Amniotic epithelial cell (primary cell): ENCODE data around the gene TMEM8B.

Experiments
- DNase-seq: peaks from one replicate; pipeline ENCODE4 v3.0.0-alpha.2; 2010; ENCODE audit warnings: low read depth

TMEM8B gene

DNA sequence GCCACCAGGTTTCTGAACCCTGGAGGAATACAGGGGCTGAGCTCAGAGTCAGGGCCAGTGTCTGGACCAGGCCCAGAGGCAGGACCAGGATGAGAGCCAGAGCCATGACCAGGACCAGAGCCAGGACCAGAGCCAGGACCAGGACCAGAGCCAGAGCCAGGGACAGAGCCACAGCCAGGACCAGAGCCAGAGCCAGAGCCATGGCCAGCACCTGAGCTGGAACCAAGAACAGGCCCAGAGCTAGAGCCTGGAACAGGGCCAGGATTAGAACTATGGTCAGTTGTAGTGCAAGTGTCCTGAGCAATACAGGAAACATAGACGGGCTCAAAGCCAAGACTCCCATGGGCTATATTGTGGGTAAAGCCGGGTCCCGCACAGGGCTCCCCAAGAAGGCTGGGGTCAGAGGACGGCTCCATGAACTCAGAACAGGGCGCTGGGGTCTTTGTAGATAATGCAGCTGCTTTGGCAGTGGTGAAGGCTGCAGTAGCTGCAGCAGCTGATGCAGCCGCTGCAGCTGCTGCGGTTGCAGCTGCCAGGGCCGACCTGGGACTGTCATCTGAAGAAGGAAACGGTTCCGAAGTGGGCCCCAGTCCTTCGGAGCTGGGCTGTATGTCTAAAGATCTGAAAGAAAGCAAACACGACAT lies 17.5 kb upstream of the TMEM8B start:
- no peak for DNase-seq

DNA sequence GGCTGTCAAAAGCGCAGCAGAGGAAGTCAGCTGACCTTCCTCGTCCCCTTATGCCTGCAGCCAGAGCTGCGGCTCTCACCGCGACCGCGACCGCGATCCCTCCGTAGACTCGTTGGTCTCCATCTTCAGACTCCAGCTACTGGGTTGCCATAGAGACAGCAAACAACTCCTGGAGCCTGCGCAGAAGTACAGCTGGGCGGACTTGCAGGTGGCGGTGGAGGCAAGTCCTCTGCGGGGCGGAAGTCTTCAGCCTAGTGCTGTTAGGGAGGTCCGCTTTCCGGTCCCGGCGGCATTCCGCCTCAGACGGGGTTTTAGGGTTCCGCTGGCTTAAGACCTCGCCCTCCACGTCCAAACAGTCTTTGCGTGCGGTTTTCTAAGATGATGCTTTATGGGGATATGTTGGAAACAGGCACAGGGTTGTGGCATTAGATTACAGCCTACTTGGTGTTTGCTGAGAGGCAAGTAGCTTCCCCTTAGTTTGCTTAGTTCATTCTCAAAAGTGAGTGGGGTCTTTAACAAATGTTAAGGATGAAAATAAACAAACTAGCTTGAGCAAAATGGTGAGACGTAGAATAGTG lies 16.9 kb upstream of the TMEM8B start, which contains the start of gene SPAG8:
Gene SPAG8, minus strand, starts transcription at position 238 of the 578 bp plus-strand sequence. Its CDS starts 115 bp downstream, at position 123.
- peak; percentile 96 for DNase-seq

DNA sequence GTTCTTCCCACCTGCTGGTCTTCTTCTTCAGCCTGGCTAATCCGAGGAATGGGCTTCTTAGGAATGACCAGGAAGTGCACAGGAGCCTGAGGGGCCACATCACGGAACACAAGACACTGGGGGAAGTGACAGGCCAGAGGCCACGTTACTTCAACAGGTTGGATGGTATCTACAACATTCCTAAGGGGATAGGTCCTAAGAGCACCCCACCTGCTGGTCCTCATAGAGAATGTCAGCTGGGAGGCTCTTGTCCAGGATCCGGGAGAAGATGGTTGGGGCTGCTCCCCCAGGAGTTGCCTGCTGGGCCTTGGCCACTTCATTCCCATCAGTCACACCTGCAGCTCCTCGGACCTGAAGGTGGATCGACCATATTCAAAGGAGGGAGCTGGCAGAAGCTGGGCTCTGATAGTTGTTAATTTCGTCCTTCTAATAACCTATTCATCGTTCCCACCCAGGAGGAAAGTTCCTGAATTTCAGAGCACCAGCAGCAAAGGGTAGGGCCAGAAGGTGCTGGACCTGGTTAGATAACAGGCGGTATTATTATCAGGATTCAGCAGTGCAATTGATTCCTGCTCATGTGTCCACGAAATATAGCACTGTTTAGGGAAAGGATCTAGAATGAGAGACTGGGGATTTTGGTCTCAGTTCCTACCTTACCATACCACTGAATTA lies 15.5 kb upstream of the TMEM8B start:
- peak; percentile 37 for DNase-seq

DNA sequence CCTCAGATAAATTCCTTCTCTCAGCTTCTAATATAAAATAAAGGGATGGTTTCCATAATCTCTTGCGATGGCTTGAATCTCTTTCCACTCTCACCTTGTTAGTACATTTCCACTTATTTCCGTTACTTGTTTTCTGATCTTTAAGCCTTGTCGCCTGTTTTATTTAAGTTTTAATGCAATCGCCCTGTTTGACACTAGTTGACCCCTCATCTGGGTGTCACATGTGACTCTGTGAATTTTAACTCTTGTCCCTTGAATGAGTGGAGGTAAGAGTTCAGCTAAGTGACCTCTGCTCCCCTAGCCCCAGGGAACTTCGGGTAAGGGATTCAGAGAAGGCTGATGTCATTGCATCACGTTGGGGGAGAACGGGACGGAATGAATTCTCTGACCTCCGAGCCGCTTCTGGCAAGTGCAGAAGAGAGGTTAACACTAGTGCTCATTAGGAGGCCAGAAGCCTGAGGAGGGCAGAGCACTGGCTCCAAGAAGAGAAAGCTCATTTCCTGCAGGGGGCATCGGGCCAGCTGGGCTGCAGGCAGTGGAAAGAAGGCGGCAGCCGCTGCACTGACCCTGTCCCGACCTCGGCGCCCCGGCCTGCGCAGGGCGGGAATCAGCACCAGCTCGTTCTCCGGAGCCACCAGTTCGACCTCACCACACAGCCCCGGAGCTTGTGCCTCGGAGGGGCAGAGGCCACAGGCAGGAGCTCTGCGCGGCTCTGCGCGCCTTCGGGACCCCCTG lies 14.8 kb upstream of the TMEM8B start:
- DNase-seq: peak; percentile 67

DNA sequence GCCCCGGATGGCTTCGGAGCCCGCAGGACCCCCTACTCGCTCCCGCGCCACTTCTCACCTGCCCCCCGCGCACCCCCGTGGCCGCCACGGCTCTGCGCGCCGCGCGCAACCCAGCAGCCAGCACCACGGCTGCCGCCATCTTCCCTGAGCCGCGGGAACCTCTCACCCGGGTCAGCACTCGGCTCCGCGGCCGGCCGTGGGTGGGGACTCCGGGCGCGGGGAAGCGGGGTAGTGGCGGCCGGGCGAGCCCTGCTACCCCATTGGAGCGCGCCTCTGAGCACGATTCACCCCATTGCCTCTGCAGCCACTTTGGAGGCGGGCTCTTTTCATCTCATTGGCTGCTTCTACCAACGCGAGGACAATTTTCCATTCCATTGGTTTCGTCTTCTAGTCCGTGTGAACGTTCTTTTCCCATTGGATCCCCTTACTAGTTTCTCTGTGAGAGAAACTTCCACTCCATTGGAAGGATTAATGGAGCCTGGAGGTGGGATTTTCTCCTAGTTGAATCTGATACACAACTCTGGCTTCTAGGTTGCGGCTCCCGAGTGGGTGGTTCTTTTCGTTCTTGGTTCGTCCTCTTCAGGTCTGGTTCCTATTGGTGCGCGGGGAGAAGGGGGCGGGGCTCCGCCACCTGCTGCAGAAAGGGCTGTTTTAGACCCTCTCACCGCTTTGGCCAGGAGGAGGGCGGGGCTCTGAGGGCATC lies 14.0 kb upstream of the TMEM8B start, which contains the start of gene HINT2:
Gene HINT2, minus strand, starts transcription at position 202 of the 703 bp plus-strand sequence. Its CDS starts 63 bp downstream, at position 139.
- peak; percentile 100 for DNase-seq

DNA sequence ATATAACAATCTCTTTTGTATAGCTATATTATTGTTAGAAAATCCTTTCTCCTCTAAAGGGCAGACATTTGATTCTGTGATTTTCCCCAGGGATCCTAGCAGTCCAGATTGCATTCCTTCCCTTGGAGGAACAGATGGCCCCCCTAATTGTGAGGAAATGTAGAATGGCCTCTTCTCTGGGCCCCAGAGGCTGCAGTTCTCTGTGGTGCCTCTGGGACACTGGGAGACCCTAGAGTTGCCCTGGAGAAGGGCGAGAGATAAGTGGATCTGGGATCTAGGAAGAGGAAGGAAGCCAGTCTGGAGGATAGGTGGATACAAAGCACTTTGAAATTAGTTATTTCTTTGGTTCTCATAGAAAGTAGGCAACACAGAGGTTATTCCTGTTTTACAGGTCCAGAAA lies 12.3 kb upstream of the TMEM8B start:
- DNase-seq: no peak

DNA sequence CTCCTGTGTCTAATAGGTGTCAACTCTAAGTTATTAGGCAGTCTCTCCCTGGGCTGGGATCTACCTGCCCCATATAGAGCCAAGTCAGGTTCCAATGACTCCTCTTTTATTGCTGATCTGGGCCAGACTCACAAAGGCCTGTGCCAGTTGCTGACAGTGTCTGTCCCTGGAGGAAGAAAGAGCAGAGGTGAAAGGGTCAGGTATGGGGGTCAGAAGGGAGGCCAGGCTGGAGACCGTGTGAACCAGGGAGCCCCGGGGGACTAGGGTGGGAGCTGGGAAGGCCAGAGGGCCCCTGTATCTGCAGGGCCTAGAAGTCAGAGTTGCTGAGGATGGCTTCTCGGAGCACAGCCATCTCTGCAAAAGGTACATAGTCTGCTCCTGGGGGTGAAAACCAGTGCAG lies 10.7 kb upstream of the TMEM8B start:
- DNase-seq: no peak

DNA sequence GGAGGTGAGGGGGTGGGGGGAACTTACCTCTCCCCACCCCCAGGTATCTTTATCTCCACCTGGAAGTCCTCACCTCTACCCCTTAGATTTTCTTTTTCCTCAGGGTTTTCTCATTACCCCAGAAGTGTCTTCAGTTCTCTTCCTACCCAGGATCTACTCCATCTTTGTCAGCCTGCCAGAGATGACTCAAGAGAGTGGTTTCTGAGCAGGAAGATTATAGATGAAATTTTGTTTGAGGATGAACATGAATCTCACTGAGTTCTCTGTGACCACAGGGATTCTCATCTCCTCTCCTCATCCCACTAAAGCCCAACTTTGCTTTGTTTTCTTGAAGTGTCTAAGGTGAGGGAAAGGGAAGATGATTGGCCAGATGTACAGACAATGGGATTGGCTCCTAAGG lies 9.0 kb upstream of the TMEM8B start:
- peak; percentile 85 for DNase-seq

DNA sequence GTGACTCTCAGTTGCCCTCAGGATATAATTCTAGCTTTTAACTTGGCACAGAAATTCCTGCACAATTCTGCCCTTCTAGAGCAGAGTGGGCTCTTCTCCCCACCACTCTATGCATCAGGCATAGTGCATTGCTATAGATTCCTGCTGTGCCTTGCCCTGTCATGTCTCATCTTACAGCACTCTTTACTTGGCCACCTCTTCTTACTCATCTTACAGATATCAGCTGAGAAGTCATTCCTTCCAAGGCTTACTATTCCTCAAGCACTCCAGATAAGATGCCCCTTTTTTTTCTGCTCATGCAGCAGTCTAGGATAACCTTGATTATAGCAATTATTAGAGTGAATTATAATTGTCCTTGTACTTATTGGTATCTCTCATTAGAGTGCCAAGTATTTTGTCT lies 6.1 kb upstream of the TMEM8B start:
- no peak for DNase-seq

DNA sequence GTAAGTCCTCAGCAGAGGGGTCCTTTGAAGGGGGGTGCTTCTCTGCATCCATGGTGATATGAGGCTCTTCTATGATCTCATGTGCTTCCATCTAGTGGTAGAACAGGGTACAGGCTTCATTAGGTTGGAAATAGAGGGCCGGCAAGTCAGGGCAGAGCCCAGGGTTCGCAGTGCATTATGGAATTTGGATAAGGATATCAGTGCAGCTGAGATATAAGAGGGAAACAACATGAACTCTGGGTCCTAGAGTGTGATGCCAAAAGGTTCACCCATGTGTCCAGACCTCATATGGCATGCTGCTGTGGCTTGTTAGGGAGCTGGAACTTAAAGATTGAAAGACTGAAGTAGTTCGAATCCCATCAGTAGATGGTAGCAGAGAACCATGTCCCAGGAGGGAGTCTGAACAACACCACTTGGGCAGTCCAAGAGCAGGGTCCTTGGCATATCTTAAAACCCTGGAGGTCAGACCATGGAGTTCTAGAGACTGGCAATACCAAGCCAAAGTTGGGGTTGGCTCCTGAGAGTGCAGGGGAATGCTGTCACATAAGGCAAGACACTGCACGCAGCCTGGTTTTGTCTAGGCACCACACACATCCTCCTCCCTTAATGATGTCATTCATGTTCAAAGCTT lies 2.8 kb upstream of the TMEM8B start:
- peak; percentile 71 for DNase-seq

DNA sequence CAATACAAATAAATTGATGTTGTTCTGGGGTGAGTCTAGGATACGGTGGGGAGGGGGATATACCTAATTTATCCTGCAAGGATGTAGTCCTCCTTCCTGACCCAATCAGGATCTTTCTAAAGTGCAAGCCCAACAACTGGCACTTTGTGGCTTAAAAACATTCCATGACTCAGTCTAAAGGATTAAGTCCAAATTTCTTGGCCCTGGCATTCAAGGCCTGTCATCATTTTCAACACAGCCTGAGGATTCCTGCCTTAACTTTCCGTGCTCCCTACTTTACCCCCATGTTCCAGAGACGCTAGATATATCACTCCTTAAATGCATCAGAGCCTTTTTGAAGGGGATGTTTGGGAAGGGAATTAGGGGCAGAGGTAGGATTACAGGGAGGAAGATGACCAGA lies 1.5 kb upstream of the TMEM8B start:
- peak; percentile 84 for DNase-seq

DNA sequence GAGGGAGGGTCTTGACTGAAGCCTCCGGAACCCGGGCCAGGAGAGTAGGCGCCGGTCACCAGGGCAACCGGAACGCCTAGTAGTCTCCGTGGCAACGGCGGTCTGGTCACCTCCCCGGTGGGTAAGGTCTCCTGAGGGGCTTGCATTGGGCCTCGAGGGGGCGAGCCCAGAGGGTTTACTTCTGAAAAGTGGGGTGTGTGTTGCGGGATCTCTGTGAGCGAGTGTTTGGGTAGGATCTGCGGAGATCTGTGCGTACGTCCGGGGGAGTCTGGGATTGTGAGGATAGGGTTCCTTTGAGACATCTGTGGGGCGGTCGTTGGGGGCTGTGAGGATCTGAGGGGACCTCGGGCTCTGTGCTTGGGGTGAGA lies 328 bp upstream of the TMEM8B start, which contains the start of gene FAM221B:
Gene FAM221B, minus strand, starts transcription at position 17 of the 368 bp plus-strand sequence. CDS start 2,571 bp downstream, outside the sequence.
- DNase-seq: no peak

DNA sequence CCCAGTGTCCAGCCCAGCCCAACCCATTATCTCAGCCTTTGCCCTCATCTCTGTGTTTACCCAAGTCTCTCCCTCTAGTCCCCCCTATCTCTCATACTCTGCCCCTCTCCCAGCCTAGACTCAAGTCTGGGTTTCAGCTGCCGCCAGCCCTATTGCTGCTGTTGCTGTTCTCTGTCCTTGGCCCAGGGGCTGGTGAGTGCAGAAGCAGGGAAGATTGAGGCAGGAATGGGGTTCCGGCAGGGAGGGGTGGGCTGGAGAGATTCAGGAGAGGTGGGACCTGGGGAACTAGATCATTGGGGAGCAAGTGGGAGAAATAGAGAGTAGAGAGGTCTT lies 702 bp downstream of the TMEM8B start:
- DNase-seq: no peak

DNA sequence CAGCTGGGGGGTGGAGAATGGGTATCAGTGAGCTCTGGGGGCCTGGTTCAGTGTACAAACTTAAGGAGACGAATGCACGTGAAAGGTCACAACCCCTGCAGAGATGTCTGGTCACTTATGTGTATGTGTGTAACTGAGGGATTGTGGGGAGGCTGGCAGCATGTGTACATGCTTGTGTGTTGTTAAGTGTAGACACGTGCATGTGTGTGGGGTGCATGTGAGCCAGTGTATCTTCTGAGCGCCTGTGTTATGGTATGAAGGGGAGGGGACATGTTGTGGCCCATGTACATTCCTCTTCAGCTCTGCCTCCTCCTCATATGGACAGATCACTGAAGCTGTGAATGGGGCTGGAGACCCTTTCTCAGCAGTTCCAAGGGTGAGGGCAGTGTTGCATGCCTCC lies 2.0 kb downstream of the TMEM8B start:
- DNase-seq: no peak

DNA sequence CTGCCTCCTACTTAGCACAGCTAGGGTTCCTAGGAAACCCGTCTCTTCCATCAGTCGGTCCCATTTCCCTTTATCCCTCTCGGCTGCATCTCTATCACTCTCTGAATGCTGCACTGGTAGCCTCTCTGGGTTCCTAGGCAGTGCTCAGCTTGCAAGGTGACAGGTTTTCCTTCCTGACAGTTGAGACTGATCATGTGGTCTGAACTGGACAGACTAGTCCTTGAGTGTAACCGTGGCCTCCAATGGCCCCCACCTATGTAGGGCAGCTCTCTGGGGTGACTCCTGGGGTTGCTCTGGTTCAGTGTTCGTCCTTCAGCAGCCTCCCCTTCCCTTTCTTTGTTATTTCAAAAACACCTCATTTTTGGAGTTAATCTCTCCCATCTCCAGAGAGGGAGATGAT lies 3.8 kb downstream of the TMEM8B start:
- DNase-seq: no peak

DNA sequence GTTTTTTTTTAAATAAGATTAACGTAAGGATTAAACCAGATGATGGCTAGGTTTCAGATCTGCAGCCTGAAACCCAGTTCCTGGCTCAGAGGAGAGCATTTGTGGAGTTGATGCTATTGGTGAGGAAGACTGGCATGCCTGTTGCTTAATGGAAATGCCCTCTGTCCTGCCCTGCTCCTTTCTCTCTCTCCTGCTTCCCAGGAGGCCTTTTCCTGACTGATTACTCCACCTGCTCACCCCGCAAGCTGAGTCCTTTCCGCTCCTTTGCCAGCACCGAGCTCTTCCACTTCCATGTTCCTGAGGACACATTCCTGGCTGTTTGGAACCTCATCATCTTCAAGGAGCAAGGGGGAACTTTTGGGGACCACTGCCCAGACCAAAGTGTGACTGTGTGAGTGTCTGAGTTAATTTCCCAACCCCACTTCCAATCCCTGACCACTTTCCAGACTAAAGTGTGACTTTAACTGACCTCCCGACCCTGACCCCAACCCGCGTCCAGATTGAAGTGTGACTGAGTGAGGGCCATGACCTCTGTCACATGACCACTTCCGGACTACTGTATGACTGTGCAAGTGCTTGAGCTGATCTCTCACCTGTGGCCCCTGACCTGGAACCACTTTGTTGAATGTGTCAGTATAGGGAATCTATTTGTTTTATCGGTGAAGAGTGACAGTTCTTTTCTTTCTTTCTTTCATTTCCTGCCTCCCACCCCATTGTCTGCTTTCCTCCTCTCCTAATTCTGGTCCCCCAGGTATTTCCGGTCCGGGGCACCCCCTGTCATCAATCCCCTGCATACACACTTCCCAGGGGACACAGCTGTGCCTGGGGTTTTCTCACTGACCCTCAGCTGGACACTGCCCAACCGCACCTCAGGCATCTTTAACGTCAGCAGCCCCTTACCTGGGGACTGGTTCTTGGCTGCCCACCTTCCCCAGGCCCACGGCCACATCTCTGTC lies 5.5 kb downstream of the TMEM8B start:
- no peak for DNase-seq

DNA sequence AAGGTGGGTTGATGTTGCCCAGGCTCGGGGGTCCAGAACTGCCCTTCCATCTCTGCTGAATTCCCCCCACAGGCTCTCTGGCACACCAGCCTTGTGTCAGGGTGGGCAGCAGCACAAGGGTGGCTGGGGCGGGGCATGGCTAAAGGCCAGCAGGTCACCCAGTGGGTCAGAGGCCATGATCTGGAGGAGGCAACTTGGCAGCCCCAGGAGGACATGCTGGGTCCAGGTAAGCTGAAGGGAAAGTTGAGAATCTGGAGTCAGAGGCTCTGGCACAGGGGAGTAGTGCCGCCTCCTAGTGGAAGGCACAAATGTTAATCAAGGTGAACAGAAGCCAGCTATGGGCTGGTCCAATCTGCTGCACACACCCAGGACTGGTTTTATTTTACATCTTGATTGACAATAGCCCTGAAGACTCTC lies 6.2 kb downstream of the TMEM8B start:
- DNase-seq: no peak

DNA sequence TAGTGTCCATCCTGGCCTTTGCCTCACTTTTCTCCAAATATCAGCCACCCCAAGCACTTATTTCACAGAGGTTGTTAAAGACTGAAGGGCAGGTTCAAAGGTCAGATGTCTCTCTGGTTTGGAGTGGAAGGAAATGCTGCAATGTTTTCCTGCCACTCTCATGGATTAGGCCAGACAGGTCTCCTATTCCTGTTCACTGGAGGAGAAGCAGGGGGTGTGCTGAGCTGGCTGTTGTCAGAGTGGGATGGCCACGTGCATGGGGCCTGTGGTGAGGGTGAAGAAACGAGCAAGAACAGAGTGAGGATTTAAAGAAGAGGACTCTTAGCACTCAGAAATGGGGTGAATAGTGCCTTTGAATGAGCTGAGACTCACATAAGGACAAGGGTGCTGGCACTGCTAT lies 6.7 kb downstream of the TMEM8B start:
- no peak for DNase-seq

DNA sequence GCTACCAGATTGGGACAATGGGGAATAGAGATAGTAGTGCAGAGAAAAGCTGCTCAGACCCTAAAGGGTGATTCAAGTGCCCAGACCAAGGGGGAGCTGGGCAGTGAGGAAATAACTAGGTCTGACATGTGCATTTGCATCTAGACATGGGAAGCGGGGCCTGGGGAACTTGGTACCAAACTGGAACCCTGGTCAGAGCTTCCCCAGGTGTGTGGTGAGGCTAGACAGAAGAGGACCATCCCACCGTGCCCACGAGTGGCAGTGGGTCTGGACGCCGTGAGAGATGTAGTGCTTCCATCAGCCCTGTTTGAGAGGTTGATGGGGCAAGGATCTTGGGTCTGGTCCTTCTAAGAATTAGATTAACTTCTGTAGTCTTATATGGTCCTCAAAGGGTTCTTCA lies 7.6 kb downstream of the TMEM8B start:
- no peak for DNase-seq

DNA sequence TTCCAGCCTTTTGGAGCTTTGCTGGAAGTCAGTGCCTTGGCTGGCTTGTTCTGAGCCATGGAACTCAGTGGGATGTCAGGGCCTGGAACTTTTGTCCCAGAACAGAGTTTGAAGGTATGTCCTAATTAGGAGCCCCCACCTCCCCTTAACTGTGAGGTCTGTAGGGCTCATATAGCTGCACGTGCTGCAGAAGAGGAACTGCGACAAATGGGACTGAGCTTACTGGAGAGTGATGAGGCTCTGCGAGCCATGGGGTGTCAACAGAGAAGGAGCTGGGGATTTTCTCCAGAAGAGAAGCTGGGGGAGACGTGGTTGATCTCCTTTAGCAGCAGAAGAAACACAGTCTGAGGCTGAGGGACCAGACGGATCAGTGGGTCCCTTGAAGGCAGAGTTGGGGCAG lies 10.9 kb downstream of the TMEM8B start:
- no peak for DNase-seq
